Measurements from ENCODE around the gene PPRC1. TPM values are rescaled to one million over a fixed set of nuclear protein-coding genes. Genes with fewer than 3 reads are reported as not detected.
A peak's percentile ranks its signal among the peaks of the same experiment; 100 is the strongest.

Gene PPRC1
- total and polyA plus RNA-seq, 4 donors, result 4.9 to 10.1 (median 8.7) TPM

DNA sequence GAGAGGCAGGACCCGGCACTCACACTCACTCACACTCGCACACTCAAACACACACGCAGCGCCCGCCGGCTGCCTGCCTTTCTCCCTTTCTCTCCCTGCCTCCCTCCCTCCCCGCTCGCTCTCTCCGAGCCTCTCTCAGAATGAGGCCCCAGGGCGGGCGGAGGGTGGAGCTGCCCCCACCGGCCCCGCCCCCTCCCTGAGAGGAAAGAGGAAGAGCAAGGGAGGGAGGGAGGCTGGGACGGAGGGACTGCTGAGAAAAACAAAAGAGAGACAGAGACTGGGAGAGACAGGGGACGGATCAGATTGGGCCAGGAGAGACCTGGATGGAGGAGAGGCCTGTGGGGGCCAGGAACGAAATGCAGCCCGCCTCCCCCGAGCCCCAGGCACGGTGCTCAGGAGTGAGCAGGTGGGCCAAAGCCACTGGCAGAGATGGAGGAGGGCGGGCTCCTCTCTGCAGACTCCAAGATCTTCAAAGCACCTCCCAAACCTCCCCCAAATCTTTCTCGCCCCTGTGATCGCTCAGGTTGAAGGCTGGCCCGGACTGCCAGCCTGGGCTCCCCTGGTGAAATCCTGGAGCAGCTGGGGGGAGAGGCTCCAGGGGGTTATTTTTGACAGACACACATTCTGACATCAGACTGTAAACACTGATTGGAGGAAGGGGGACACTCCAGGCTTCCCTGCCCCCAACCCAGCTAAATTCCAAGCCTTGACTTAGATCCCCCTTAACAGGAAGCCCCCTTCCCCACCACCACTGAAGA is 17.8 kb upstream of the PPRC1 start:
- H3K36me3 ChIP-seq (ENCODE audit: control insufficient read depth in 4 of 4, insufficient read depth in 3 of 4, low read depth in 1 of 4, low read length in 3 of 4), result peaks cover 6 to 14% (median 11%) of the 10 kb centered on the region in 4 donors
- peak overlapping the region; percentile 34 to 79 (median 61) for H3K4me3 ChIP-seq (ENCODE audit: low read depth in 1 of 3, low read length in 3 of 3)
- peak; percentile 92 for DNase-seq (ENCODE audit: low spot score)
- peaks cover 16 to 60% (median 52%) of the 10 kb centered on the region in 4 donors for H3K4me1 ChIP-seq (ENCODE audit: control insufficient read depth in 4 of 4, insufficient read depth in 4 of 4, low read length in 3 of 4)
- H3K27ac ChIP-seq (ENCODE audit: low read depth in 1 of 2, low read length in 2 of 2), result peak overlapping the region; percentile 65 to 70
- H3K9me3 ChIP-seq (ENCODE audit: control insufficient read depth in 4 of 4, low read length in 3 of 4), result no peaks in the 10 kb centered on the region
- peak; percentile 57 for TF ChIP-seq YY1 (IDR thresholded peaks at IDR 0.05)
- TF ChIP-seq HNF4G (IDR thresholded peaks at IDR 0.05), result no peak
- TF ChIP-seq, protein P1, sequence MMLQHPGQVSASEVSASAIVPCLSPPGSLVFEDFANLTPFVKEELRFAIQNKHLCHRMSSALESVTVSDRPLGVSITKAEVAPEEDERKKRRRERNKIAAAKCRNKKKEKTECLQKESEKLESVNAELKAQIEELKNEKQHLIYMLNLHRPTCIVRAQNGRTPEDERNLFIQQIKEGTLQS (IDR thresholded peaks at IDR 0.05), result no peak
- TF ChIP-seq GABPA (IDR thresholded peaks at IDR 0.05 in 1 of 2, conservative IDR thresholded peaks at IDR 0.05 in 1 of 2), result no peak
- TF ChIP-seq, protein P2, sequence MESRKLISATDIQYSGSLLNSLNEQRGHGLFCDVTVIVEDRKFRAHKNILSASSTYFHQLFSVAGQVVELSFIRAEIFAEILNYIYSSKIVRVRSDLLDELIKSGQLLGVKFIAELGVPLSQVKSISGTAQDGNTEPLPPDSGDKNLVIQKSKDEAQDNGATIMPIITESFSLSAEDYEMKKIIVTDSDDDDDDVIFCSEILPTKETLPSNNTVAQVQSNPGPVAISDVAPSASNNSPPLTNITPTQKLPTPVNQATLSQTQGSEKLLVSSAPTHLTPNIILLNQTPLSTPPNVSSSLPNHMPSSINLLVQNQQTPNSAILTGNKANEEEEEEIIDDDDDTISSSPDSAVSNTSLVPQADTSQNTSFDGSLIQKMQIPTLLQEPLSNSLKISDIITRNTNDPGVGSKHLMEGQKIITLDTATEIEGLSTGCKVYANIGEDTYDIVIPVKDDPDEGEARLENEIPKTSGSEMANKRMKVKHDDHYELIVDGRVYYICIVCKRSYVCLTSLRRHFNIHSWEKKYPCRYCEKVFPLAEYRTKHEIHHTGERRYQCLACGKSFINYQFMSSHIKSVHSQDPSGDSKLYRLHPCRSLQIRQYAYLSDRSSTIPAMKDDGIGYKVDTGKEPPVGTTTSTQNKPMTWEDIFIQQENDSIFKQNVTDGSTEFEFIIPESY (IDR thresholded peaks at IDR 0.05), result no peak
- no peak for TF ChIP-seq RXRA (IDR thresholded peaks at IDR 0.05)
- no peak for TF ChIP-seq HNF4A (conservative IDR thresholded peaks at IDR 0.05)
- no peak for TF ChIP-seq FOXA2 (IDR thresholded peaks at IDR 0.05)
- TF ChIP-seq, protein P3, sequence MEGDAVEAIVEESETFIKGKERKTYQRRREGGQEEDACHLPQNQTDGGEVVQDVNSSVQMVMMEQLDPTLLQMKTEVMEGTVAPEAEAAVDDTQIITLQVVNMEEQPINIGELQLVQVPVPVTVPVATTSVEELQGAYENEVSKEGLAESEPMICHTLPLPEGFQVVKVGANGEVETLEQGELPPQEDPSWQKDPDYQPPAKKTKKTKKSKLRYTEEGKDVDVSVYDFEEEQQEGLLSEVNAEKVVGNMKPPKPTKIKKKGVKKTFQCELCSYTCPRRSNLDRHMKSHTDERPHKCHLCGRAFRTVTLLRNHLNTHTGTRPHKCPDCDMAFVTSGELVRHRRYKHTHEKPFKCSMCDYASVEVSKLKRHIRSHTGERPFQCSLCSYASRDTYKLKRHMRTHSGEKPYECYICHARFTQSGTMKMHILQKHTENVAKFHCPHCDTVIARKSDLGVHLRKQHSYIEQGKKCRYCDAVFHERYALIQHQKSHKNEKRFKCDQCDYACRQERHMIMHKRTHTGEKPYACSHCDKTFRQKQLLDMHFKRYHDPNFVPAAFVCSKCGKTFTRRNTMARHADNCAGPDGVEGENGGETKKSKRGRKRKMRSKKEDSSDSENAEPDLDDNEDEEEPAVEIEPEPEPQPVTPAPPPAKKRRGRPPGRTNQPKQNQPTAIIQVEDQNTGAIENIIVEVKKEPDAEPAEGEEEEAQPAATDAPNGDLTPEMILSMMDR (IDR thresholded peaks at IDR 0.05; ENCODE audit: low read depth, low read length, missing input control), result no peak
- no peak for TF ChIP-seq FOXA1 (IDR thresholded peaks at IDR 0.05)
- no peak for TF ChIP-seq EGR1 (IDR thresholded peaks at IDR 0.05; ENCODE audit: low read depth in 2 of 2)
- TF ChIP-seq SP1 (IDR thresholded peaks at IDR 0.05), result peak; percentile 47
- peak; percentile 60 for TF ChIP-seq TAF1 (conservative IDR thresholded peaks at IDR 0.05)
- TF ChIP-seq NR2F2 (IDR thresholded peaks at IDR 0.05), result no peak
- peak in 1 of 2 donors; percentile 53 for TF ChIP-seq RAD21 (IDR thresholded peaks at IDR 0.05)
- TF ChIP-seq, protein P4, sequence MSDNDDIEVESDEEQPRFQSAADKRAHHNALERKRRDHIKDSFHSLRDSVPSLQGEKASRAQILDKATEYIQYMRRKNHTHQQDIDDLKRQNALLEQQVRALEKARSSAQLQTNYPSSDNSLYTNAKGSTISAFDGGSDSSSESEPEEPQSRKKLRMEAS (IDR thresholded peaks at IDR 0.05), result no peak
- TF ChIP-seq JUND (IDR thresholded peaks at IDR 0.05), result no peak
- TF ChIP-seq, protein P5, sequence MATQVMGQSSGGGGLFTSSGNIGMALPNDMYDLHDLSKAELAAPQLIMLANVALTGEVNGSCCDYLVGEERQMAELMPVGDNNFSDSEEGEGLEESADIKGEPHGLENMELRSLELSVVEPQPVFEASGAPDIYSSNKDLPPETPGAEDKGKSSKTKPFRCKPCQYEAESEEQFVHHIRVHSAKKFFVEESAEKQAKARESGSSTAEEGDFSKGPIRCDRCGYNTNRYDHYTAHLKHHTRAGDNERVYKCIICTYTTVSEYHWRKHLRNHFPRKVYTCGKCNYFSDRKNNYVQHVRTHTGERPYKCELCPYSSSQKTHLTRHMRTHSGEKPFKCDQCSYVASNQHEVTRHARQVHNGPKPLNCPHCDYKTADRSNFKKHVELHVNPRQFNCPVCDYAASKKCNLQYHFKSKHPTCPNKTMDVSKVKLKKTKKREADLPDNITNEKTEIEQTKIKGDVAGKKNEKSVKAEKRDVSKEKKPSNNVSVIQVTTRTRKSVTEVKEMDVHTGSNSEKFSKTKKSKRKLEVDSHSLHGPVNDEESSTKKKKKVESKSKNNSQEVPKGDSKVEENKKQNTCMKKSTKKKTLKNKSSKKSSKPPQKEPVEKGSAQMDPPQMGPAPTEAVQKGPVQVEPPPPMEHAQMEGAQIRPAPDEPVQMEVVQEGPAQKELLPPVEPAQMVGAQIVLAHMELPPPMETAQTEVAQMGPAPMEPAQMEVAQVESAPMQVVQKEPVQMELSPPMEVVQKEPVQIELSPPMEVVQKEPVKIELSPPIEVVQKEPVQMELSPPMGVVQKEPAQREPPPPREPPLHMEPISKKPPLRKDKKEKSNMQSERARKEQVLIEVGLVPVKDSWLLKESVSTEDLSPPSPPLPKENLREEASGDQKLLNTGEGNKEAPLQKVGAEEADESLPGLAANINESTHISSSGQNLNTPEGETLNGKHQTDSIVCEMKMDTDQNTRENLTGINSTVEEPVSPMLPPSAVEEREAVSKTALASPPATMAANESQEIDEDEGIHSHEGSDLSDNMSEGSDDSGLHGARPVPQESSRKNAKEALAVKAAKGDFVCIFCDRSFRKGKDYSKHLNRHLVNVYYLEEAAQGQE (IDR thresholded peaks at IDR 0.05), result peak; percentile 29
- peak overlapping the region; percentile 5 to 42 for H3K9ac ChIP-seq (ENCODE audit: low read depth in 1 of 2, low read length in 2 of 2)
- 11% methylated on average over 23 of the region's 23 CpGs for WGBS
- H3K27me3 ChIP-seq (ENCODE audit: control insufficient read depth in 4 of 4, insufficient read depth in 4 of 4, low read length in 3 of 4), result no peaks in the 10 kb centered on the region
